GM19468 (cell line): Measurements from ENCODE around the gene WNT7A.

Source experiments
- ATAC-seq: cut with Tn5 transposase; IDR thresholded peaks from one replicate; pipeline ENCODE4 v1.9.1; 2021; ENCODE audit warnings: mild to moderate bottlenecking, moderate library complexity, moderate number of reproducible peaks; ENCODE audit not compliant: unreplicated experiment; ENCODE audit errors: extremely low read depth

Gene WNT7A

GRCh38 chr3:13886593-13887129 lies 6.8 kb upstream of the WNT7A start:
- no peak for ATAC-seq

DNA sequence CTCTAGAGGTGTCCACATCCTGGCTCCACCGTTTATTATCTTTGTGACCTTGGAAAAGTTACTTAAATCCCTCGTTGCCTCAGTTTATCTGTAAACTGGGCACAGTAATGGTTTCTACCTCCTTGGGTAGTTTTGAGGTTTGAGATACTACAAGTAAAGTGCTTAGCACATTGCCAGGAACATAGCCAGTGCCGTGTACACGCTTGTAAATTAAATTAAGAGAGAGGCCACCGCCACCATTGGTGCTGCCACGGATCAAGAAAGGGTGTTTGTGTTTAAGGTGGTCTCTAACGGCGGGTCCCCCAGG lies 5.8 kb upstream of the WNT7A start:
- ATAC-seq: no peak

DNA sequence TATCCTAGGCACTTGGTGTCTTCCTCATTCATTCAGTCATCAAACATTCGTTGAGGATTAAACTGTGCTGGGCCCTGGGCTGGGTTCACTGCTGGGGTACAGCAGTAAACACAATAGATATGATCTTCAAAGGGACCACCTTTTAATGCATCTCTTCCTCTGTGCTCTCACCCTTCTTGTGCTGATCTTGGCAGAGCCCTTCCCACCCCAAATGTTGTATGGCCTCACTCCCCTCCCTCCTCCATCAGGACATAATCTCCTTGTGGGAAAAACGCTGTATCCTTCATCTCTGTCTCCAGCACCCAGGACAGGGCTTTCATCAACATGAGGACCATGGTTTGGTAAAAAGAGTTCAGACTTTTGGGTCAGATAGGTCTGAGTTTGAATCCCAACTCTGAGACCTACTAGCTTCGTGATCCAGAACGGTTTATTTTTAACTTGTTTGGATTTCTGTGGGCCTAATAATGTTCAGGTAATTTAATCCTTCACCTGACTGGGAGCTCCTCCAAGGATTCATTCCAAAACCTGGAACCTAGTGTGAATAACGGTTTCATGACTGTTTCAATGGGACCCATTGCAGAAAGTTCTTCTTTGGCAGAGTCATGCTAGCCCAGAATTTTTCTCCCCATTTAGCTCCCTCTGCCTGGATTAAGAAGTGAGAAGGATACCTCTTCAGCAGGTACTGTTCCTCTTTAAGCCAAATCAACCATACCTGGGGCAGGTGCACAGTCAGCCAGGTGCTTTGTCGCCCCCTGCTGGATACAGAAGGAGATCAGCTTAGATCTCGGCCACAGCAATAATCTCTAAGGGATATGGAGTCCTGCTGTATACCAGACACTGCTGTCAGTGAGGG lies 5.2 kb upstream of the WNT7A start:
- no peak for ATAC-seq

- no peak for ATAC-seq
These were observed 3.8 kb upstream of the WNT7A start for GRCh38 chr3:13883681-13884080.

GRCh38 chr3:13882876-13883275 lies 3.0 kb upstream of the WNT7A start:
- ATAC-seq: no peak

- no peak for ATAC-seq
These were observed 1.9 kb upstream of the WNT7A start for GRCh38 chr3:13881536-13882410.

DNA sequence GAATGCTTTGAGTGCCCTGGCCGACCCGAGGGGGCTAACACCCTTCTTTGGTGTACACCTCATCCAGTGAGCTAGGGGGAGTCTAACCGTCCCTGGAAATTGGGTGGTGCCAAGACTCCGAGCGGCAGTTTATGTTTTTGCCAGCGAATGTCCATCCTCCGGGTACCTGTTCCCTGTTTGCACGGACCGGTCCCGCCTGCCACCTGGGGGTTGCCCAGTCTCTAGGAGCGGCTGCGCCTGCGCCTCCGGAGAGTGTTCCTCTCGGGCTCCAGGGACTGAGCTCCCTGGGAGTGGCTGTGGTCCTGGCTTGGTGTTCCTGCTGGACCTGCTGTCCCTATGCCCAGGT lies 913 bp upstream of the WNT7A start:
- ATAC-seq: no peak

DNA sequence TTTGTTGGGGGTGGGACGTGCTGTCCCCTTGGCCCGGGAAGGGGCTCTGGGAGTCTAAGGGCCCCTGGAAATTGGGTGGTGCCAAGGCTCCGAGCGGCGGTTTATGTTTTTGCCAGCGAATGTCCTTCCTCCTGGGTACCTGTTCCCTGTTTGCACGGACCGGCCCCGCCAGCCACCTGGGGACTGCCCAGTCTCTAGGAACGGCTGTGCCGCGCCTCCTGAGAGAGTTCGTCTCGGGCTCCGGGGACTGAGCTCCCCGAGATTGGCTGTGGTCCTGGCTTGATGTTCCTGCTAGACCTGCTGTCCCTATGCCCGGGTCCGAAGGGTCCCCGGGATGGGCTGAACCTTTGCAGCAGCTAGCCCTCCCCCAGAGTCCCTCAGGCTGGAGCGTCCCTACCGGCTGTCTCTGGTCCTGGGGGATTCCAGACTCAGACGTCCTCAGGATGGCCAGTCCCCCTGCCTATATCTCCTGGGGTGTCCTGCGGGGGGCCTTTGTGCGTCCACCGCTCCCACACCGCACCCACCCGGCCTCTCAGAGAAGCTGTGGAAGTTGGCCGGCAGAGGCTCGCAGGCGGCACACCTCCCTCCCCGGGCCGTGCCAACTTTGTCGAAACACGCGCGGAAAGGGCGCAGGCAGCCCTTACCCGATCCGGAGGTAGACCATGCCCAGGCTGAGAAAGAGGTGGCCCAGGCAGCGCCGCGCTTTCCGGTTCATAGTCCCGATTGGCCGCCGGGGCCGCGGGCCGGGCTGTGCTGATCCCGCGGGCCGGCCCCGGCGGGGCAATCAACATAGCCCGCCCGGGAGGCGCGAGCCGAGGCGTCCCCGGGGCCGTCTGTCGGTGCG lies 547 bp downstream of the WNT7A start:
- ATAC-seq: no peak

GRCh38 chr3:13878281-13879101 lies 1.4 kb downstream of the WNT7A start:
- ATAC-seq: no peak

DNA sequence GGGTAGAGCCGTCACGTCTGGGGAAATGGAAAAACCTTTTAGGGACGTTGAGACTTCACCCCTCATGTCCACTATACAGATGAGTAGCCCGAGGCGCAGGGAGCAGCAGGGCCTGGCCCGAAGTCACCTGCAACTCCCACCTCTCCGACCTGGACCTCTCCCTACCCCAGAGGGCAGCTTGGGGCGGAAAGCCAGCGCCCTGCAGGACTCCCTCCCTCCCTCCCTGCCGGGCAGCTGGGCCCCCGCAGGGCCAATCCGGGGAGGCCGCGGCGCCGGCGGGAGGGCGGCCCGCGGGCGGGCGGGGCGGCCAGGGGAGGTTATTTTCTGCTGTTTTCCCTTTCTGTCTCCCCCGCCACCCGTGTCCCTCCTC lies 2.0 kb downstream of the WNT7A start:
- ATAC-seq: no peak

GRCh38 chr3:13876451-13877100 lies 3.3 kb downstream of the WNT7A start:
- no peak for ATAC-seq

DNA sequence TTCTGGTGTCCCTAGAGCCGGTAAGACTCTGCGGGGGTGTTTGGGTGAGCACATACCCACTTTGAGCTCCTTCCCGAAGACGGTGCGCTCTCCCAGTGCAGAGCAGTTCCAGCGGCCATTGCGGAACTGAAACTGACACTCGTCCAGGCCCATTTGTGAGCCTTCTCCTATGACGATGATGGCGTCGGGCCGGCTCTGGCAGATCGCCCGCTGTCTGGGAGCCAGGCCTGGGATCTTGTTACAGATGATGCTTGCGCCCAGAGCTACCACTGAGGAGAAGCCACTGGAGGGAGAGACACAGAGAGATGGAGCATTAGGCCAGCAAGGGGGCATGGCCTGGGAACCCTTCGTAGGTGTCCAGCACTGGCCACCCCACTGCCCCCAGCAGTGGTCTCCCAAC lies 5.0 kb downstream of the WNT7A start:
- no peak for ATAC-seq

- ATAC-seq: no peak
These were observed 6.1 kb downstream of the WNT7A start for GRCh38 chr3:13873818-13874217.

DNA sequence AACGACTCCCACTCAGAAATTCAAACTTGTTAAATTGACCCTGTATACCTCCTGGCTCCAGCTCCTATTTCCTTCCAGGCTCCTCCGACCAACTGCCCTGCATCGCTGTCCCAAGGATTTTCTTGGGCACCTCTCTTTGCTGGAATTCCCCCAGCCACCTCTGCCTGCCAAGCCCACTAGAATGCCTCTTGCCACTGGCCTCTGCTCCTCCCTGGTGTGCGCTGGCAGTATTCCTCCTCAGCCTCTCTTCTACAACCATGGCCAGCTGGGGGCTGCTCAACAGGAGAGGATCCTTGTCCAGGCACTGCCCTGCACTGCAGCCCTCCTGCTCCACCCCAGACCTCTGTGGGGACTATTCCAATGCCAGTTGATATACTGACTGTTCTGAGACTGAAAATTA lies 7.4 kb downstream of the WNT7A start:
- no peak for ATAC-seq

DNA sequence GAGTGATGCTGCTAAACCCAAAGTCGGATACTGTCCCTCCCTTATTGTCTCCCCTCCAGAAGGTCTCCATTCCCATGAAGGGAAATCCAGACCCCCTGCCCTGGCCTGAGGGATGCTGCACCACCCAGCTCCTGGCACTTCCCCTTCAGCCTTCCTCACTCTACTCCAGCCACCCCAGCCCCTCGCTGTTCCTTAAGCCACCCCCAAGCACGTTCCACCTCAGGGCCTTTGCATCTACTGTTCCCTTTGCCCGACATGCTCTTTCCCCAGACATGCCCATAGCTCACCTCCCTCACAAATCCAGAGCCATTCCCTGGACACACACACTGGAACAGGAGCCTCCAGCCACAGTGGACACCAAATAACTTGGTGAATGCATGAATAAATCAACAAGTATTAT lies 8.1 kb downstream of the WNT7A start:
- no peak for ATAC-seq

DNA sequence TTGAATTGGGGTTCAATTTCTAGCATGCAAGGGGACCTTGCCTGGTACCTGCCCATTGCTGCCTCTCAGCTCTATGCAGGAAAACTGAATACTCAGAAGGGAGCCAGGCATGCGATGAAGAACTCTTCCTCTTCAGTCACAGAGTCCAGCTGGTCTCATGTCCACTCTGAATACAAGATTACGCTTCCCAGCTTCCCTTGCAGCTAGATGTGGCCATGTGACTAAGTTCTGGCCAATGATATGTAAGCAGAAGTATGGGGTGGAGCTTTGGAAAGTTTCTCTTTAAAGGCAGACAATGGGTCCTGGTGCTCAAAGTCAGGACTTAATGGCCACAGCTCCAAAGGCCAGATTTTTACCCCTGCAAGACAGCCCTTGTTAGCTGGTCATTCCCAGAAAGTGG lies 9.0 kb downstream of the WNT7A start:
- no peak for ATAC-seq

DNA sequence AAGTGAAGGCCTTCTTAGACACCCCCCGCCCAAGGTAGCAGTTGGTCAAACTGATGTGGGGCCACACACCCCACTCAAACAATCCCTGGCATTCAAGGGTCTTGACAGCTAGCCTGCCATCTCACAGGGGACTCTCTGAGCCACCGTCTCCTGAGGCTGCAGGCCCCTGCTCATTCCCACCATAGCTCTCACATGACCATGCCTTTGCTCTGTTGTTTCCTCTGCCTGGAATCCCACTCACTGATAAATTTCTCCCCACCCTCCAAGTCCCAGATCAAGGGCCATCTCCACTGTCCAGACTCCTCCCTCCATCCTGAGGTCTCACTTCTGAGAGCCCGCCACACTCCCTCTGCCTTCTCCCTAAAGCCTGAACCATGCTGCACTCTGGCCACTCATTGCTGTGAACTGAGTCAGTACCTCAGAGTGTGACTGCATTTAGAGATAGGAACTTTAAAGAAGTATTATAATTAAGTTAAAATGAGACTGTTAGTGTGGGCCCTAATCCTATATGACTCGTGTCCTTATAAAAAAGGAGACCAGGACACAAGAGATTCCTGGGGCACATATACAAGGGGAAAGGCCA lies 10.0 kb downstream of the WNT7A start:
- no peak for ATAC-seq

DNA sequence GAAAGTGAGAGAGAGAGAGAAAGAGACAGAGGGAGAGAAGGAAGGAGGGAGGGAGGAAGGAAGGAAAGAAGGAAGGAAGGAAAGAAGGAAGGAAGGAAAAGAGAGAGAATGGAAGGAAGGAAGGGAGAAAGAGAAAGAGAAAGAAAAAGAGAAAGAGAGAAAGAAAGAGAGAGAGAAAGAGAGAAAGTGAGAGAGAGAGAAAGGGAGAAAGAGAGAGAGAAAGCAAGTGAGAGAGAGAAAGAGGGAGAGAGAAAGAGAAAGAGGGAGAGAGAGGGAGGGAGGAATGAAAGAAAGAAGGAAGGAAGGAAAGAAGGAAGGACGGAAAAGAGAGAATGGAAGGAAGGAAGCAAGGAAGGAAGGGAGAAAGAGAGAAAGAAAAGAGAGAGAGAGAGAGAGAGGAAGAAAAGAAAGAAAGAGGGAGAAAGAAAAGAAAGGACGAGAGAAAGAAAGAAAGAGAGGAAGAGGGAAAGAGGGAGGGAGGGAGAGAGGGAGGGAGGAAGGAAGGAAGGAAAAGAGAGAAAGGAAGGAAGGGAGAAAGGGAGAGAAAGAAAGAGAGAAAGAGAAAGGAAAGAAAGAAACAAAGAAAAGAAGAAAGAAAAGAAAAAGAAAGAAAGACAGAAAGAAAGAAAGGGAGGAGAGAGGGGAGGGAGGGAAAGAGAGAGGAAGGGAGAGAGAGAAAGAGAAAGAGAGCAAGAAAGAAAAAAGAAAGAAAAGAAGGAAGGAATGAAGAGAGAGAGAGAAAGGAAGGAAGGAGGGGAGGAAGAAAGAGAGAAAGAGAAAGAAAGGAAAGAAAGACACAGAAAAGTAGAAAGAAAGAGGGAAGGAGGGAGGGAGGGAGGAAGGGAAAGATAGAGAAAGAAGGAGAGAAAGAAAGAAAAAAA lies 10.8 kb downstream of the WNT7A start:
- ATAC-seq: no peak
